ENCODE data around the gene NUP210.
"Not testable (repeated sequence)": the region's sequence is repeated elsewhere in the genome, so short reads cannot be mapped to it uniquely, and the experiment has no call there.

NUP210 gene

DNA sequence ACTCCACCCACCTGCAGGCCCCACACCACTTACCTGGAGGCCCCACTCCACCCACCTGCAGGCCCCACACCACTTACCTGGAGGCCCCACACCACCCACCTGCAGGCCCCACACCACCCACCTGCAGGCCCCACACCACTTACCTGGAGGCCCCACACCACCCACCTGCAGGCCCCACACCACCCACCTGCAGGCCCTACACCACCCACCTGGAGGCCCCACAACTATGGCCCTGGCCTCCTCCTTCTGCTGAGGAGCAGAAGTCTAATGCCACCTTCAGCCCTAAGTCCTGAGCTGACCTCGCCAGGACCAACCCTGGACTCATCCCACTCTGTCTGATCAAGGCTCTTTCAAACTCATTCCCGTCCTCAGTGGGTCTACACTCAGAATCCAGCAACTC, 42.4 kb downstream of the NUP210 start:
- DNase-seq (ENCODE audit: extremely low read depth in 1 of 2, low read depth in 1 of 2): not testable (repeated sequence)

DNA sequence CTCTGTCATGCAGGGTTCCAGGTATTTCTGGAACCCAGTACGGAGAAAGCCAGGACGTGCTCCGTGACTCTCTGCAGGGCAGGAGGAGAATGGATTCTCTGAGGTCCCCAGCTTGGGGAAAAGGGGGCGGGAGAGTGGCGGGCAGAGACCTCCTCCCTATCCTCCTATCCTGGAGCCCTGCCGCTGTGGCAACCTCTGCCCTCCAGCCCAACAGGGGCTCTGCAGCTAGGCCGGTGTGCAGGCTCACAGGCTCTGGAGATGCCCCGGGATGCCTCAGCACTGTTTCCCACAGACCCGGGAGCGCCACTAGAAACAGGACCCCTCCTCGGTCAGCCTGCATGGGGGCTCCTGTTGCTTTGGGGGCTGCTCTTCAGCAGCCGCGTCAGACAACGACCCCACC, 43.1 kb downstream of the NUP210 start:
- no peak for DNase-seq (ENCODE audit: extremely low read depth in 1 of 2, low read depth in 1 of 2)

DNA sequence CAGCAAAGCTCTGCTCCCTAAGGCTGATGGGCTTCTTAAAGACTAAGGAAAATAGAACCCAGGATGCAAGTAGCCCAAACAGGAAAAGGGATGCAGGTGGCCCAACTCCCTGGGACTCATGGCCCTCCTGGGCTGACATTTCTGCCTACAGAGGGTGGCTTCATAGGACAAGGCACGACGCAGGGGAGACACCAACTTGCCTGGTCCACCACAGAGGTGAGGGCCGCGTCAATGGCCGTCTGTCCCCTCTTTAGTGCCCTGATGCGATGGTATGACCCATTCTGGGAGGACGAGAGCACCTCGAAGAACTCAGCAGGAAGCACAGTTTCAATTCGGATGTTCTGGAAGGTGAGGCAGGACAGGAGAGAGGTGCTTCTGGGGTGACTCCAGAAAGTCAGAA, 44.0 kb downstream of the NUP210 start:
- DNase-seq (ENCODE audit: extremely low read depth in 1 of 2, low read depth in 1 of 2): no peak

DNA sequence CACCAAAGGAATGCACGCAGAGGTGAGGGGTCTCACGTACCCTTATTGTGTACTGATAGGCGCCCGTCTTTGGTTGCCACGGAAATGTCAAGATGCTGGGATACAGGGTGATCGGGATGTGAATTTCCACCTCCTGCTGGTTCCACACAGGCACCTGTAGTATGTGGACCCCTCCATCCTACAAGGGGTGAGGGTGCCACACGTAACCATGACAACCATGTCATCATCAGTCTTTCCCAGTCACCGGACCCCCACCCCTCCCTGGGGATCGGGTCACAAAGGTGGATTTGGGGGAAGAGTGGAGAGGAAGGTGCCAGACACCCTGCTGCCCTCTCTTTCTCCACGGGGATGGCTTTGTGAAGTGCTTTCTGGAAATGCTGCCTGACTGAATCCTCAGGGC, 44.7 kb downstream of the NUP210 start:
- DNase-seq (ENCODE audit: extremely low read depth in 1 of 2, low read depth in 1 of 2): no peak

DNA sequence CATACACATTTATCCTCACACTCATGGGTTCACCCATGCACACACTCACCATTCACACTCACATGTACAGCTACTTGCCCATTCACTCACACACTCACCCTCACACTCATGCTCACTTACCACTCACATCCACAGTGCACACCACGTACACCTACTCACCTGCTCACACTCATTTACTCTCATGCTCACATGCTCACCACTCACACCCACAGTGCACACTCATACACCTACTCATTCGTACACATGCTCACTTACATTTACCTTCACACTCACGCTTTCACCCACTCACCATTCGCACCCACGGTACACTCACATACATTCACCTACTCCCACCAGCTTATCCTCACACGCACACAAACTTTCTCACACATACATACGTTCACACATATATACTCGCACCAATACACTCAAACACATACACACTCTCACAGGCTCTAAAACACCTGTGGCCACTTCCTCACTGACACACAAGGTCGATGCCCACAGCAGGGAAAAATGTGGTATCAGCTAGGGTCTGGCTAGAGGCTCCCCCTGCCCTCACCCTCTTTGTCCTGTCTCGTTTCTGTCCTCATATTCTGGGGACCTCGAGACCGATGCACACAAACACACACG, 46.0 kb downstream of the NUP210 start:
- no peak for DNase-seq (ENCODE audit: extremely low read depth in 1 of 2, low read depth in 1 of 2)

DNA sequence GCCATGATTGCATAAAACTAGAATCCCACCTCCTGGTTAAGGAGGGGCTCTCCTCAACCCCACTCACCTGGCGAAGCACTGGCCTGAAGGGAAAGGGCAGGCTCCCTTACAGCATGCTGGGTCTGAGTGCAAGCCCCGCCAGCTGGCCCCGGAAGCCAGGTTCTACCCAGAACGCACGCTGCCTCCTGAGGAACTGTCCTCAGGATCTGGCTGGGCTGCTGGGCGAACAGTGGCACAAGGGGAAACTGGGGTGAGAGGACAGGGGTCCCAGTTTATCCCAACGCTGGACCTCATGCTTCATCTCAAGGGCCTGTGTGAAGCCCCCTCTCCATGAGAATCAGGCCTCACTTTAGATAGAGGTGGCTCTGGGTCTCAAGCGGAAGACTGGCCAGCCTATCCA, 47.5 kb downstream of the NUP210 start:
- no peak for DNase-seq (ENCODE audit: extremely low read depth in 1 of 2, low read depth in 1 of 2)

DNA sequence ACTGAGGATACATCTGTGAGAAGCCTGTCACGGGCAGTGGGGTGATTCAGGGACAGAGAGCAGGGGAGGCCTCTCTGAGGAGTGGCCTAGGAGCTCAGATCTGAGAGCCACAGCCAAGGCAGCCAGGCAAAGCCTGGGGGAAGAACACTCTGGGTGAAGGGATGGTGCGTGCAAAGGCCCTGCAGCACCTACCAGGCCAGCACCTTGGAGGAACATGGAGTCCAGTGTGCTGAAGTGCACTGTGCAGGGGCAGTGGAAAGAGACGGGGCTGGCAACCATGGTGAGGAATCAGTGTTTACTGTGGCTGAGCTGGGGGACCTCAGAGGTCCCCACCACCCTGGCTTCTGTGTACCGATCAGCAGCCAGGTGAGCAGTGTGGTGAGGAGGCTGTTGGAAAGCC, 48.0 kb downstream of the NUP210 start:
- DNase-seq (ENCODE audit: extremely low read depth in 1 of 2, low read depth in 1 of 2): no peak

DNA sequence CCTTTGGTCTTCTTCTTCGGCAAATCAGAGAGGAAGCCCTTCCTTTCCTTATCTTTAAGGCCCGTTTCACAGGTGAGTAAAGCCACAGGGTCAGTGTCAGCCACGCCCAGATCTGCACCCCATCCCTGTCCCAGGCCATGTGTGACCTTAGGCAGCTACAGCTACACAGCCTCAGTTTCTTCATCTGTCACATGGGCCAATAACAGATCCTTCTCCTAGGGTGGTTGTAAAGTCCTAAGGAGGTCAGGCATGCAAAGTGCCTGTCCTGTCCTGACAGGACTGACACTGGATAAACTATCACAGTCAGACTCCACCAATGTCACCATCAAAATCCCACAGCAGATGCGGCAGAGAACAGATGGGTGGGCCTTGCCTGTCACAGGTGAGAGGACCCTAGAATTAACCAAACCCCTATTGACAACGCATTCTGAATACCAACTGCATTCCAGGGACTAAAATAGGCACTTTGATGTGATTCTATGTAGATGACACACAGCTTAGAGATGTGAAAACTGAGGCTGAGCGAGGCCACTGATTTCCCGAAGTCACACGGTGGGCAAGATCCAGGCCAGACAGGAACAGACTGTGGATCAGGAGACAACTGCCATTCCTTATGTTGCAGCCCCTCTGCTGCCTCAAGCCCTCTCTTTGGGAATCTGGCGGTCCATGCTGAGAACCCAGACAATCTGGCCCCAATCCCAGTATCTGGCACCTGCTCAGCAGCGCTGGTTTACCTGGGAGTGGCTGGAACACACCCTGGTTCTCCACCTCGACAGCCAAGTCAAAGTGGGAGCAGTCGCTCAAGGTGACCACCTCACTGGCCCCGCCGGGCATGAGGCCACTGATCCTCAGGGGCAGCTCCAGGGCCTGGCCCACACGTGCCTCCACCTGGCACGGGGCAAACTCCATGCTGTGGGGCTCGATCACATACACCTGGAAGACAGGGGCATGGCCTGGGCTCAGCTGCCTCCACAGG, 48.7 kb downstream of the NUP210 start:
- DNase-seq (ENCODE audit: extremely low read depth in 1 of 2, low read depth in 1 of 2): no peak

DNA sequence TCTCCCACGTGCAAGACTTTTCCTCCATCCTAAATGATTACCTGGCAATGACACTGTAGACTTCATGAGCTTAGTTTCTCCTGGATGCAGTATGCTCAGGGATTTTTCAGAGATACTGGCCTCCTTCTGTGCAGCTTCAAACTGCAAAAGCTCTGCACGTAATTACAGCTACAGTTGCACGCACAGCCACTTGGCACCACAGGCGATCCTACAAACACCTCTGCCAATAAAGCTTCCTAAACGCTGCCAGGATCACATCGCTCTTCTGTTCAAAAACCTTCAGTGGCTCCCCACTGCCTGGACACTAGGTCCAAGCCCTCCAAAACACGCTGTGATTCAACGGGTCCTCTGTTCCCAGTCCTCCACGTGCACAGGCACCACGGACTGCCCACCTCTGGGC, 49.5 kb downstream of the NUP210 start:
- DNase-seq (ENCODE audit: extremely low read depth in 1 of 2, low read depth in 1 of 2): no peak

DNA sequence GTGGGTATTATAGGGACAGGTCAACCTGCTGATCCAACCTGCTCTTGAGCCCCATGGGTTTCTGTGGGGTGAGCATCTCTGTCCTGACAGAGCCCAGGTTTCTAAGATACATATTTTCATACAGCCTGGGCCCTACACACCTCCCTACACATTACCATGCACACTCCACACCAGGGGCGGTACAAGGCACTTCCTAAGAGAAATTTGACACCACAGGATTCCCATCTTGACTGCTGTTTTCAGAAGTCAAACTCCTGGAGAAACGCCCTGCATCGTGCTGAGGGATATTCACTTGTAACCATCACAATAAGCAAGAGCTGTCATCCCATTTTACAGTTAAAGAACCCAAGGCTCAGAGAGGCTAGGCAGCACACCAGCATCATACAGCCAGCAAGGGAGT, 50.1 kb downstream of the NUP210 start:
- no peak for DNase-seq (ENCODE audit: extremely low read depth in 1 of 2, low read depth in 1 of 2)

DNA sequence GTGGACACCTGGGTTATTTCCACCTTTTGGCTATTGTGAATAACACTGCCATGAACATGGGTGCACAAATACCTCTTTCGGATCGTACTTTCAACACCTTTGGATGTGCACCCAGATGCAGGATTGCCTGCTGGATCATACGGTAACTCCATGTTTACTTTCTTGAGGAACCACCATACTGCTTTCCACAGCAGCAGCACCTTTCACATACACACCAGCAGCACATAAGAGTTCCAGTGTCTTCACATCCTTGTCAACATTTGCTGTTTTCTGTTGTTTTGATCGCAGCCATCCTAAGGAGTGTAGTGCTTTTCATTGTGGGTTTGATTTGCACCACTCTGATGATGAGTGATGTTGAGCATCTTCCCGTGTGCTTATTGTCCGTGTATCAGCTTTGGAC, 51.3 kb downstream of the NUP210 start:
- no peak for DNase-seq (ENCODE audit: extremely low read depth in 1 of 2, low read depth in 1 of 2)

DNA sequence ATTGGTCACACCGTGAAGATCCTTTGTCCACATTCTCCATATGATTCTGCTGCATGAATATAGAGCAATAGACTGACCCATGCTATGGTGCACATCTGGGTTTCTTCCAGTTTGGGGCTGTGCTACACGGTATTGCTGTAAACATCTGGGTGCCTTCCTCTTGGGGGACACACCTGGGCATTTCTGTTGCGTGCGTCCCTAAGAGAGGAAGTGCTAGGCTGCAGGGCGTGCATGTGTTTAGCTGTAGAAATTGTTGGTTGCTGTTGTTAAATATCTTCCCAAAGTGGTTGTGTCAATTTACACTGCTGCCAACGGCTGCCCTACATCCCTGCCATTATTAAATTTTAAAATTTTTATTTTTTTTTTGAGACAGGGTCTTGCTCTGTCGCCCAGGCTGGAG, 52.4 kb downstream of the NUP210 start:
- DNase-seq (ENCODE audit: extremely low read depth in 1 of 2, low read depth in 1 of 2): no peak

DNA sequence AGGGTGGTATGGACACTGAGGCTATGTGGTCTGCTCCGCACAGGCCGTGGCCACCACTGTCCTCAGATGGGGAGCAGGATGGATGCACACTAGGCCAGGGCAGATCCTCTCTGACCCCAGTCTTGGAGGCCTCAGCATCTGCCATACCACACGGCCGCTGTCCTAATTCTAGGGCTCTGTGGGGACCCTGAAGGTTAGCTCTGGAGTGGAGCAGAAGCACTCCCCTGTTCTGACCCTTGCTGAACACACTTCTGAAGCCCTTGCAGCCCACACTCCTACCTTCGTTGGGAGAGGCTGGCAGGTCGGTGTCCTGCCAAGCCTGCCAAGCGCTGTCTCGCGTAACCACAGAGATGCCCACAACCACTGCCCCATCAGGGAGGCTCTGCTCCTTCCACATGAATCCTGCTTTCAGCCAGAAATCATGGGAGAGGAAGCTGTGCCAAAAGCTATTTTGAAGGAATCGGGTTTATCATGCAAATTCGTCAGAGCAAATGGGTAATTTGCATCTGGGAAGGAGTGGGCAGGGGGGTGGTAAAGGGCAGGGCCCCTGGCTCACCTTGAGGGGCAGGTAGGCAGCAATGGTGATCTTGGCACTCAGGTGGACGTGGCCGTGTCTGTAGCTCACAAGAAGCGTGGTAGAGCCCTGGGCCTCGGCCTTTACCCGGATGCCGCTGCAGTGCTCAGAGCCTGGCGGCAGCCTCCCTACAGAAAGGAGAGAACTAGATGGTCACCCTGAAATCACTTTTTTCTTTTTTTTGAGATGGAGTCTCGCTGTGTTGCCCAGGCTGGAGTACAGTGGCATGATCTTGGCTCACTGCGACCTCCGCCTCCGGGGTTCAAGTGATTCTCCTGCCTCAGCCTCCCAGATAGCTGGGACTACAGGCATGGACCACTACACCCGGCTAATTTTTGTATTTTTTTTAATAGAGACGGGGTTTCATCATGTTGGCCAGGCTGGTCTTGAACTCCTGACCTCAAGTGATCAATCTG, 54.4 kb downstream of the NUP210 start:
- DNase-seq (ENCODE audit: extremely low read depth in 1 of 2, low read depth in 1 of 2): no peak

DNA sequence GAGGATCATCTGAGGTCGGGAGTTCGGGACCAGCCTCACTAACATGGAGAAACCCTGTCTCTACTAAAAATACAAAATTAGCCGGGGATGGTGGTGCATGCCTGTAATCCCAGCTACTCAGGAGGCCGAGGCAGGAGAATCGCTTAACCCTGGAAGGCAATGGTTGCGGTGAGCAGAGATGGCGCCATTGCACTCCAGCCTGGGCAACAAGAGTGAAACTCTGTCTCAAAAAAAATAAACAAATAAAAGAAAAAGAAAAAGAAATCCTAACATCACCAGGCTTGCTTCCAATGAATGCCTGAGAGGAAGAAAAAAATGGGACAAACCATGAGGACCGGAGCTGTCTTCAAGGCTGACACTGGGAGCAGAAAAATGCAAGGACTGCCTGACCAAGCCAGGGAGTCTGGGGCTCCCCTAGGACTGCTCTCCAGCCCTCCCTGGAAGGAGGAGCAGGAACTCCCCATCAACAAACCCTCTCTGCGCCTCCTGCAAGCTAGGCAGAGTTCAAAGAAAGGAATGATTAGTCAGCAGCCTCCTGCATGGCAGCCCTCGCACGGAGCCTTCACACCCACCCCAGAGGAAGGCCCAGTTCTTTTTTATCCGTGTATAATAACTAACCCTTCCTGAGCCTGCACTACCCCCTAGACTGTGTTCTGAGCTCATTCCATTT, 55.4 kb downstream of the NUP210 start:
- no peak for DNase-seq (ENCODE audit: extremely low read depth in 1 of 2, low read depth in 1 of 2)

DNA sequence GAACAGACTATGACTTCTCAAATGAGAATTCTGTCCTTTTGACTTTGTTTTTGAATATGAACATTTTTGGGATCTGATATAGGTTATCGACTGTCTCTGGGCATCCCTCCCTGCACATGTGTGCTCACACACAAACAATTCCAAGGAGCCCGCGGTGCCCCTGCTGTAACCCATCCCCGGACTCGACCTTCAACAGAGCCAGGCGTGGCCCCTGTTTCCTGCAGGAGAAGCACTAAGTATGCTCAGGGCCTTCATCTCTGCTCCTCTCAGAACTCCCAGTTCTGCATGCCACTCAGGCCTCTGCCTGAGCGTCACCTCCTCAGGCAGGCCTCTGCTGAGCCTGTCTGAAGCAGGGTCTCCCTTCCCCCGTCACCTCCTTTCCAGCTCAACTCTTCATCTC, 57.6 kb downstream of the NUP210 start:
- DNase-seq (ENCODE audit: extremely low read depth in 1 of 2, low read depth in 1 of 2): no peak

DNA sequence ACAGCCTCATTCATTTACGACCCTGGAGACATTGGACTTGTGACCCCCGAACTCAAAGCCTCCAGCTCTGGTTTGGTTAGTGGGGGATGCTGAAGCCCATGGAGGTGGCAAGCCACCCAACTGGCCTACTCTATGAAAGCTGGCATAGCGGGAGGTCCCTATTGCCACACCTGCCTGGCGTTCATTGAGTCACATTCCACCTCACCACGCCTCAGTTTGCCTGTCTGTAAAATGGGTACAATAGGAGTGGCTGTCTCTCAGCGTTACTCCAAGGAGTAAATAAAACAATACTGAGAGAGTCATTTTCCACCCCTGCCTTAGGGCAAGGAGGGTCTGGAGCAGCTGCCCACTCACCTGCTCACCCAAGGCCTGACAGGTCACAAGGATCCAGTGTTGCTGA, 60.2 kb downstream of the NUP210 start:
- no peak for DNase-seq (ENCODE audit: extremely low read depth in 1 of 2, low read depth in 1 of 2)

DNA sequence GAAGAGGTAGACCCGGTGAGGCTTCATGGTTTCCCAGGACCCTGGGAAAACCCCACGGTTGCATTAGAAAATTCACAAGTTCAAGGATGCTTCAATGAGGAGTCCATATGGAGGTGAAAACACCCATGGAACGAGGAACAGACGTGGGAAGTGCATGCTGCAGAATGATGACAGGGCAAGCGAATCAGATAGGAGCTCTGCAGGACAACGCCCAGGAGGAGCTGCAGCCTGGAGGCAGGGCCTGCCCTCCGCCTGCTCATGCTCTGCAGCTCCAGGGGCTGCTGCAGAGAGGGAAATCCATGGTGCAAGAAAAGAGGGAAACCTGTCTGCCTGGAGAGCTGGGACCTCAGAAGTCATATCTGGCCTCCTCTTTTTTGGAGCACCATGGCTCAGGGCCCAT, 61.5 kb downstream of the NUP210 start:
- DNase-seq (ENCODE audit: extremely low read depth in 1 of 2, low read depth in 1 of 2): no peak

DNA sequence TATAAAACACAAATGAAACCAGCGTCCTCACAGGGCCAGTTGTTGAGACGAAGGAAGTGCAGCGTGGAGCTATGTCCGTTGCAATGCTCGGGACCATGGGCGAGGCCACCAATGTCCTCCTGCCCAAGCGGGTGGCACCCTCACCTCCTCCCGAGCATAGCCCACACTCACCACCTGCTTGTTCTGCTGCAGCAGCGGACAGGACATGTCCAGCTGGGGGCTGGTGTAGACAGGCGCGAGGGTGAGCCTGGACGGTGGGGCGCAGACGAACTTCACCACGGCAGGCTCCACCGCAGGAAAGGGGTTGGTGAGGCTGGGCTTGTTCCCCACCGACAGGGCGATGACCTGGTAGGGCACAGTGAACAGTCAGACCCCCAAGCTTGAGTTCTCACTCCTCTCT, 62.1 kb downstream of the NUP210 start:
- no peak for DNase-seq (ENCODE audit: extremely low read depth in 1 of 2, low read depth in 1 of 2)

DNA sequence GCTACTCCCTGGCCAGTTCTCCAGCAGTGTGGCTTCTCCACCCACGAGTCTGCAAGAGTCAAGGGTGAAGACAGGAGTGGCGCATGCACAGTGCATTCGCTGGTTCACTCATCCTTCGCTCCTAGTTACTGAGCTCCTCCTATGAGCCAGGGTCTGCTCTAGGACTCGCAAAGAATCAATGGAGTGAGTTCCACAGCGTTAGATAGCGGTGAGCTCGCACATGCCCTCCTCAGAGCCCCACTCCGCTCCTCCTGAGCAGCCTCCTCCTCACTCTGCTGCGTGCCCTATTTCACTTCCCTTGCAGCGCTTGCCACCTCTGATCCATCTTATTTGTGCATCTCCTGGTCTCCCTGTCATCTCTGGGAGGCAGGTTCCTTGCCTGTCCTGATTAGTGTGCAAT, 63.0 kb downstream of the NUP210 start:
- no peak for DNase-seq (ENCODE audit: extremely low read depth in 1 of 2, low read depth in 1 of 2)

DNA sequence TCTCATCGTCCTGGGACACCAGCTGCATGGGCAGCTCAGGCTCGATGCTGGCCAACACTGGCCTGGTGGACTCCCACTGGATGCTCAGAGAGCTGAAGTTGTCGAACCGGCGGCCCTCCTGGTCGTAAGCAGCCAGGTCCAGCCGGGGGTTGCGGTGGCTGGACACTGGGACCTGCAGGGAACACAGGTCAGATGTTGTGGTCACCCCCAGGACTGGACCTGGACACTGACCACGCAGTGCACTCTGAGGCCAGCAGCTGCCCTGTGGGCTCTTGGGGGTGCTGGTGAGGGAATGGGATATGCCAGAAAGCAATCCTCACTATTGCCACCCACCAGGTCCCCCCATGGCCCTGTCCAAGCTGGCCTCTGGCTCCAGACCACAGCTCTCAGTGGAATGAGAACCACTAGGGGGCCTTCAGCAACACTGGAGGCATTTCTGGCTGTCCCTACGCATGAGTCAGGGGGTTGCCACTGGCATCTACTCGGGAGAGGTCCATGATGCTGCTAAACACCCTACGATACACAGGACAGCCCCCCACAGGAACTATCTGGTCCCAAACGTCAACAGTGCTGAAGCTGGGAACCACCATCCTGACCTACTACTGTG, 66.1 kb downstream of the NUP210 start:
- no peak for DNase-seq (ENCODE audit: extremely low read depth in 1 of 2, low read depth in 1 of 2)

Measured in activated CD8-positive, alpha-beta memory T cell treated with anti-CD3 and anti-CD28 coated beads for 1 hour (primary cell).